Retina (tissue), 1 donor: ENCODE measurements around the gene ICA1.
"Not testable (repeated sequence)": the region's sequence is repeated elsewhere in the genome, so short reads cannot be mapped to it uniquely, and the experiment has no call there.

Source experiments
- DNase-seq: peaks from one replicate; pipeline ENCODE4 v3.0.0-alpha.2; 2016

Gene ICA1

GRCh38 chr7:8261711-8262695 is at the start of gene ICA1:
Gene ICA1, minus strand, starts transcription at chr7:8262167. Its CDS starts 26,241 bp downstream, at chr7:8235926.
- peak; percentile 71 for DNase-seq

GRCh38 chr7:8310876-8311275 is 48.9 kb upstream of the ICA1 start:
- DNase-seq = no peak

- DNase-seq = no peak
Measured at GRCh38 chr7:8305625-8306388, 43.8 kb upstream of the ICA1 start.

GRCh38 chr7:8305104-8305503 is 43.1 kb upstream of the ICA1 start:
- no peak for DNase-seq

- DNase-seq = no peak
Measured at GRCh38 chr7:8303904-8304528, 42.0 kb upstream of the ICA1 start.

GRCh38 chr7:8297023-8297422 is 35.1 kb upstream of the ICA1 start:
- DNase-seq = not testable (repeated sequence)

GRCh38 chr7:8296362-8296659 is 34.3 kb upstream of the ICA1 start:
- DNase-seq = no peak

GRCh38 chr7:8295638-8296361 is 33.8 kb upstream of the ICA1 start:
- peak; percentile 60 for DNase-seq

- peak; percentile 17 for DNase-seq
Measured at GRCh38 chr7:8291397-8292141, 29.6 kb upstream of the ICA1 start.

GRCh38 chr7:8290645-8291308 is 28.8 kb upstream of the ICA1 start:
- DNase-seq = no peak

- no peak for DNase-seq
Measured at GRCh38 chr7:8286118-8286517, 24.2 kb upstream of the ICA1 start.

GRCh38 chr7:8285155-8285554 is 23.2 kb upstream of the ICA1 start:
- DNase-seq = no peak

- DNase-seq = no peak
Measured at GRCh38 chr7:8284606-8285005, 22.6 kb upstream of the ICA1 start.

GRCh38 chr7:8283968-8284367 is 22.0 kb upstream of the ICA1 start:
- DNase-seq = no peak

- DNase-seq = no peak
Measured at GRCh38 chr7:8282871-8283270, 20.9 kb upstream of the ICA1 start.

GRCh38 chr7:8282162-8282561 is 20.2 kb upstream of the ICA1 start:
- DNase-seq = no peak

- no peak for DNase-seq
Measured at GRCh38 chr7:8278183-8278582, 16.2 kb upstream of the ICA1 start.

GRCh38 chr7:8277394-8277982 is 15.5 kb upstream of the ICA1 start:
- DNase-seq = no peak

- no peak for DNase-seq
Measured at GRCh38 chr7:8274589-8274988, 12.6 kb upstream of the ICA1 start.

- no peak for DNase-seq
Measured at GRCh38 chr7:8271960-8272359, 10.0 kb upstream of the ICA1 start.

GRCh38 chr7:8263048-8263447 is 1.1 kb upstream of the ICA1 start:
- no peak for DNase-seq
